ENCODE data around the gene MUS81. TPM values are rescaled to one million over a fixed set of nuclear protein-coding genes. Genes with fewer than 3 reads are reported as not detected.

The MUS81 gene
- total RNA-seq, 1 donor, result 71.2 TPM

GRCh38 chr11:65903715-65904114 is 43.5 kb downstream of the MUS81 start:
- DNase-seq (ENCODE audit: low read depth), result no peak
- no peak for TF ChIP-seq CTCF (IDR thresholded peaks at IDR 0.05; ENCODE audit: insufficient read depth, low read depth, low read length)
- no peak overlapping the region for H3K4me3 ChIP-seq (ENCODE audit: low read depth, low read length)

- DNase-seq (ENCODE audit: low read depth), result no peak
- TF ChIP-seq CTCF (IDR thresholded peaks at IDR 0.05; ENCODE audit: insufficient read depth, low read depth, low read length), result no peak
These were observed 46.4 kb downstream of the MUS81 start for GRCh38 chr11:65906602-65907001.

GRCh38 chr11:65907878-65908277 is 47.6 kb downstream of the MUS81 start:
- no peak for DNase-seq (ENCODE audit: low read depth)
- H3K4me3 ChIP-seq (ENCODE audit: low read depth, low read length), result no peak overlapping the region
- TF ChIP-seq CTCF (IDR thresholded peaks at IDR 0.05; ENCODE audit: insufficient read depth, low read depth, low read length), result no peak

More at GRCh38 chr11:65906602-65907001, 46.4 kb downstream of the MUS81 start:
- H3K4me3 ChIP-seq (ENCODE audit: low read depth, low read length), result no peak overlapping the region

GRCh38 chr11:65911682-65912568 is 51.7 kb downstream of the MUS81 start:
- peak; percentile 79 for DNase-seq (ENCODE audit: low read depth)
- peak; percentile 18 for TF ChIP-seq CTCF (IDR thresholded peaks at IDR 0.05; ENCODE audit: insufficient read depth, low read depth, low read length)
- H3K4me3 ChIP-seq (ENCODE audit: low read depth, low read length), result no peak overlapping the region

- no peak overlapping the region for H3K4me3 ChIP-seq (ENCODE audit: low read depth, low read length)
- DNase-seq (ENCODE audit: low read depth), result peak; percentile 56
- TF ChIP-seq CTCF (IDR thresholded peaks at IDR 0.05; ENCODE audit: insufficient read depth, low read depth, low read length), result no peak
These were observed 52.6 kb downstream of the MUS81 start for GRCh38 chr11:65912845-65913244.

GRCh38 chr11:65915101-65915820 is 55.0 kb downstream of the MUS81 start:
- DNase-seq (ENCODE audit: low read depth), result no peak
- H3K4me3 ChIP-seq (ENCODE audit: low read depth, low read length), result no peak overlapping the region
- TF ChIP-seq CTCF (IDR thresholded peaks at IDR 0.05; ENCODE audit: insufficient read depth, low read depth, low read length), result no peak

Data from fibroblast of villous mesenchyme (primary cell).